Bronchial epithelial cell (primary cell): Measurements from ENCODE around the gene VRK3. TPM values are rescaled to one million over a fixed set of nuclear protein-coding genes. Genes with fewer than 3 reads are reported as not detected.

ENCODE experiments used
- DNase-seq: peaks from one replicate; pipeline ENCODE4 v3.0.0-alpha.2; 2010; ENCODE audit warnings: low read depth
- FAIRE-seq: peaks from 2 replicates; lab custom pipeline; 2011; peaks lifted over from hg19 to GRCh38; lab: Jason Lieb, UNC
- H3K27me3 ChIP-seq: 2 replicates; pipeline ENCODE4 v1.5.1; 2011; ENCODE audit warnings: low read length; ENCODE audit not compliant: control insufficient read depth, insufficient read depth
- H3K36me3 ChIP-seq: 2 replicates; pipeline ENCODE4 v1.5.1; 2011; ENCODE audit warnings: low read length; ENCODE audit not compliant: control insufficient read depth, insufficient read depth
- H3K4me3 ChIP-seq: 2 replicates; pipeline ENCODE4 v1.5.1; 2011; ENCODE audit warnings: mild to moderate bottlenecking, low read depth, low read length, control low read depth
- total RNA-seq: library from RNA; depleted of rRNA; stranded (reverse); fragments of >200 nt; gene quantifications from 2 replicates; pipeline ENCODE4 v1.2.1, GENCODE V29; 2014
- TF ChIP-seq, protein P1 (sequence below): IDR thresholded peaks from 2 replicates; pipeline ENCODE4 v1.5.1; 2011; ENCODE audit warnings: mild to moderate bottlenecking, moderate library complexity, low read length, control low read depth, inconsistent platforms; ENCODE audit not compliant: insufficient read depth, severe bottlenecking

The VRK3 gene
- total RNA-seq, 1 donor from 2014 or later, result 14.5 TPM

DNA sequence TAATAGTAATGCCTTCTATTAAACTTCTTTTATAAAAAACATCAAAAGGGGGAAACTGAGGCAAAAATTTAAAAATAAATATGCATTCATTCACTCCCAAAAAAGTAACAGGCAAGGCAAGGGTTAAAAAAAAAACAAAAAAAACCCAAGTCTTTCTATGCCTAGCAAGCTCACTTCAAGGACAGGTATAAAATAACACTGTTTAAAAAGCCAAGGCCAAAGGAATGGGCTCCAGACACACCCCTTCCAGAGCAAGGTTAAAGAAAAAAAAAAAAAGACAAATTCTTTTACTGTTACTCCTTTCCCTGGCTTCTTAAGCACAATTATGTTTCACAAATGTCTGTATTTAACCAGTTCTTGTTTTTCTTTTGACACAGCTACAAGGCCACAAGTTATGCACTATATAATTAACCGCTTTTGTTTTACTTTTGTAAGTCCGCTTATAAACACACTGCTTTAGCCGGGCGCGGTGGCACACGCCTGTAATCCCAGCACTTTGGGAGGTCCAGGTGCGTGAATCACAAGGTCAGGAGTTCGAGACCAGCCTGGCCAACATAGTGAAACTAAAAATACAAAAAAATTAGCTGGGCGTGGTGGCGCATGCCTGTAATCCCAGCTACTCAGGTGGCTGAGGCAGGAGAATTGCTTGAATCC lies 67.8 kb downstream of the VRK3 start:
- no peaks in the 10 kb centered on the region for H3K36me3 ChIP-seq
- FAIRE-seq (no peak), DNase-seq (no peak)
- no peak overlapping the region for H3K4me3 ChIP-seq
- H3K27me3 ChIP-seq, result no peaks in the 10 kb centered on the region
- TF ChIP-seq, protein P1, sequence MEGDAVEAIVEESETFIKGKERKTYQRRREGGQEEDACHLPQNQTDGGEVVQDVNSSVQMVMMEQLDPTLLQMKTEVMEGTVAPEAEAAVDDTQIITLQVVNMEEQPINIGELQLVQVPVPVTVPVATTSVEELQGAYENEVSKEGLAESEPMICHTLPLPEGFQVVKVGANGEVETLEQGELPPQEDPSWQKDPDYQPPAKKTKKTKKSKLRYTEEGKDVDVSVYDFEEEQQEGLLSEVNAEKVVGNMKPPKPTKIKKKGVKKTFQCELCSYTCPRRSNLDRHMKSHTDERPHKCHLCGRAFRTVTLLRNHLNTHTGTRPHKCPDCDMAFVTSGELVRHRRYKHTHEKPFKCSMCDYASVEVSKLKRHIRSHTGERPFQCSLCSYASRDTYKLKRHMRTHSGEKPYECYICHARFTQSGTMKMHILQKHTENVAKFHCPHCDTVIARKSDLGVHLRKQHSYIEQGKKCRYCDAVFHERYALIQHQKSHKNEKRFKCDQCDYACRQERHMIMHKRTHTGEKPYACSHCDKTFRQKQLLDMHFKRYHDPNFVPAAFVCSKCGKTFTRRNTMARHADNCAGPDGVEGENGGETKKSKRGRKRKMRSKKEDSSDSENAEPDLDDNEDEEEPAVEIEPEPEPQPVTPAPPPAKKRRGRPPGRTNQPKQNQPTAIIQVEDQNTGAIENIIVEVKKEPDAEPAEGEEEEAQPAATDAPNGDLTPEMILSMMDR, result no peak

DNA sequence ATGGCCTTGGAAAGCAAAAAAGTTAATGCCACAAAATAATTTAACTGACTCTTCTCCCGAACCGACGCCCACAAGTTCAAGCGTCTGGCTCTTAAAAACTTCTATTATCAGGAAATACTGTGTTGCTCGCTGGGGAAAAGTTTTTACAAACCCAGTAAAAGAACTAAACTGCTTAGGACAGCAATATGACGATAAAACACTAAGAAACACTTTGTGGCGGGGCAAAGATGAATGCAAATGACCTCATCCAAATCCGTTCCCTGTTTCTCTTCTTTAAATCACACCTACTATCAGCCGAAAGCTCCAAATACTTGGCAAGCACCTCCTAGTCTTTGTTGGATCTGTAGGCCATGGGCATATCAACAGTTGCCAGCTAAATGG lies 69.1 kb downstream of the VRK3 start:
- TF ChIP-seq, protein P1, result no peak
- Histone ChIP-seq H3K36me3 (no peaks in the 10 kb centered on the region), H3K27me3 (no peaks in the 10 kb centered on the region), H3K4me3 (no peak overlapping the region)
- no peak for DNase-seq
- FAIRE-seq, result no peak

DNA sequence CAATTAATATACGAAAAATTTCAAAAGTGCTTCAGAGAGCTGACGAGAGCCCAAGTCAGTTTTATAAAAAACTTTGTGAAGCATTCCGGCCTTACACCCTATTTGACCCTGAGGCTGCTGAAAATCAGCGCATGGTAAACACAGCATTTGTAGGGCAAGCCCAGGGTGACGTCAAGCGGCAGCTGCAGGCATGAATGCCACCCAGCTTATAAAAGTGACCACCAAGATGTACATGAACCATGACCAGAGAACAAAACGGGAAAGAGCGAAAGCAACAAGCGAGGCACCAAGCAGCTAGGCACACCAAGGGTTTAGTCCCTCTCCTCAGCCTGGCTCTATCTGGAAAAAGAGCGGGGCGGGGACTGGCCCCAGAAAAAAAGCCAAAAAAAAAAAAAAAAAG lies 70.2 kb downstream of the VRK3 start:
- Histone ChIP-seq H3K36me3 (no peaks in the 10 kb centered on the region), H3K27me3 (no peaks in the 10 kb centered on the region), H3K4me3 (no peak overlapping the region)
- FAIRE-seq (no peak), DNase-seq (peak; percentile 18)
- TF ChIP-seq, protein P1, result no peak

DNA sequence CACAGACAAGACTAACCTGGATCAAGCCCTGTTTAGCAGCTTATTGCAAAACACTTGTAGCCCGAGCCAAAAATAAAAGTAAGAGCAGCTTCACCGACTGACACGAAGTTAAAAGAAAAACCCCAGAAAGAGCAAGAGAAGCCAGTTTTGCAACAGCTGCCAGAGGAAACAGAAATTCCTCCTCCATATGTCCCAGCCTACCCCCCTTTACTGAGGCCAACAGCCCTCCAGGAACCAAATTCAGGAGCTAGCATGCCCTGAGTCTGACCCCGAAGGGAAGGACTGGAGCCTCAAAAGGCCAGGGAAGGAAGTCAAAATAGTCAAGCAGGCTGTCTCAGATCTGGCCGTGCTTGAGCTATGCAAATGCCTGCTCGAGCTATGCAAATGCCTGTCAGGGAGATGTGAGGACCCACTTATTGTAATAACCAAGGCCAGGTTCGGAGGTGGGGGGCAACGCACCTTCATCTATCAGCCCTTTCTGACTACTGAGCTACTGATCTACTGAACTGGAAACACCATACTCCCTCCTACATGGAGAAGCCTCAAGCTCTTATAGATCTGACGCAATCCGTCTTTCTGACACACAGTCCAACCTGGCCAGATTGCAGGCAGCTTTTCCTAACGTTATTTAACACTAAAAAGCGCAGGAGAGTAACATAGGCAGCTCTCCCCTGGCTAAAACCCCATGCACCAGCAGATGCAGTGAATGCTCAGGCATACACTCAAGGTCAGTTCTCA lies 70.9 kb downstream of the VRK3 start:
- no peak overlapping the region for H3K4me3 ChIP-seq
- H3K36me3 ChIP-seq, result no peaks in the 10 kb centered on the region
- FAIRE-seq (no peak), DNase-seq (peak; percentile 49)
- no peaks in the 10 kb centered on the region for H3K27me3 ChIP-seq
- TF ChIP-seq, protein P1, result no peak

DNA sequence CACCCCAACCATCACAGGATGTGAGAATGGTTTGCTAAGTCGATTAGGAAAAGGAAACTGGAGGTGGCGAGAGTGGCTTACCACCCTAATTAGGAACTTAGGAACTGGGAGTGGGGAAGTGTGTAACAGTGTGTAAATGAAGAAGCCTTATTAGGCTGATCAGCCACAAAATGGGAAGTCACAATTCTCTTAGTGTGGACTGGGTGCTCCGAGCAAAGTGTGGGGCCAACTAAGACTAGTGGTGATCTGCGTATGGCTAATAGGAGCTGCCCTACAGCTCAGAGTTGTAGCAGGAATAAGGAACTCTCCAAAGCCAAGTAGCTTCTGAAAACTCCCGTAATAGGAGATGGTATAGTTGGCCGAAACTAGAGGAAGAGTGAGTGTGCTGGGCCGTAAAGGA lies 71.8 kb downstream of the VRK3 start:
- FAIRE-seq (no peak), DNase-seq (no peak)
- Histone ChIP-seq H3K4me3 (no peak overlapping the region), H3K36me3 (no peaks in the 10 kb centered on the region), H3K27me3 (no peaks in the 10 kb centered on the region)
- TF ChIP-seq, protein P1, result no peak
